ENCODE measurements around the gene LRP1B.

DNA sequence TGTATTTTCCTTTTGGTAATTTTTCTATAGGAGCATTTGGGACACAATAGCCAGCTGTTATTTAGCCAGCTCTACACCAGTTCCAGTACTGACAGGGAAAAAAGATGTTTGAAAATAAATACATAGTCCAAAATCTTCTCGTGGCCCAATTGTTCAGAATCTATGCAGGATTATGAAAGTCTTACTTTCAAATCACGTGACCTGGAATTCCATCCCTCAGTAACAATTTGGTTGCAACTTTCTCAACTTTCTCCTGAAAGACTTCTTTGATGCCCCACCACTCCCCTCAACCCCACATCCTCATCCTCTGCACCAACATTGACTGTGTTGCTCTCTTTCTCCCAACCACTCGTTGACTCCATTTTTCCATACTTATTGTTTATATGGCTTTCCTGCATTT, 539.0 kb downstream of the LRP1B start:
- TF ChIP-seq EZH2 (IDR thresholded peaks at IDR 0.05; ENCODE audit: borderline replicate concordance, insufficient read depth, low read depth, low read length, poor library complexity, severe bottlenecking) = no peak
- TF ChIP-seq, protein P1, sequence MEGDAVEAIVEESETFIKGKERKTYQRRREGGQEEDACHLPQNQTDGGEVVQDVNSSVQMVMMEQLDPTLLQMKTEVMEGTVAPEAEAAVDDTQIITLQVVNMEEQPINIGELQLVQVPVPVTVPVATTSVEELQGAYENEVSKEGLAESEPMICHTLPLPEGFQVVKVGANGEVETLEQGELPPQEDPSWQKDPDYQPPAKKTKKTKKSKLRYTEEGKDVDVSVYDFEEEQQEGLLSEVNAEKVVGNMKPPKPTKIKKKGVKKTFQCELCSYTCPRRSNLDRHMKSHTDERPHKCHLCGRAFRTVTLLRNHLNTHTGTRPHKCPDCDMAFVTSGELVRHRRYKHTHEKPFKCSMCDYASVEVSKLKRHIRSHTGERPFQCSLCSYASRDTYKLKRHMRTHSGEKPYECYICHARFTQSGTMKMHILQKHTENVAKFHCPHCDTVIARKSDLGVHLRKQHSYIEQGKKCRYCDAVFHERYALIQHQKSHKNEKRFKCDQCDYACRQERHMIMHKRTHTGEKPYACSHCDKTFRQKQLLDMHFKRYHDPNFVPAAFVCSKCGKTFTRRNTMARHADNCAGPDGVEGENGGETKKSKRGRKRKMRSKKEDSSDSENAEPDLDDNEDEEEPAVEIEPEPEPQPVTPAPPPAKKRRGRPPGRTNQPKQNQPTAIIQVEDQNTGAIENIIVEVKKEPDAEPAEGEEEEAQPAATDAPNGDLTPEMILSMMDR (IDR thresholded peaks at IDR 0.05) = no peak
